ENCODE measurements around the gene PRKCE. TPM values are rescaled to one million over a fixed set of nuclear protein-coding genes. Genes with fewer than 3 reads are reported as not detected.

Gene PRKCE
- total RNA-seq, 3 donors from 2014 or later (not counting 1 experiment from before 2014, with no cell fraction given): 35.2 to 42.1 (median 38.6) TPM

- no peaks in the 10 kb centered on the region for H3K9me3 ChIP-seq (ENCODE audit: control insufficient read depth, insufficient read depth, low read length)
- Mint-ChIP-seq H3K4me3 (peak overlapping the region; percentile 90), H3K4me1 (peaks cover 28 to 35% of the 10 kb centered on the region in 2 donors), H3K27ac (peak overlapping the region; percentile 81 to 95), H3K36me3 (no peaks in the 10 kb centered on the region), H3K27me3 (ENCODE audit: low read depth in 2 of 2) (no peaks in the 10 kb centered on the region), H3K9me3 (no peaks in the 10 kb centered on the region)
- H3K27me3 ChIP-seq (ENCODE audit: control insufficient read depth, insufficient read depth, low read length): no peaks in the 10 kb centered on the region
- peaks cover 19% of the 10 kb centered on the region for H3K4me1 ChIP-seq (ENCODE audit: control insufficient read depth, insufficient read depth, low read length)
- H3K4me3 ChIP-seq (ENCODE audit: low read length): peak overlapping the region; percentile 57
- H3K36me3 ChIP-seq (ENCODE audit: control insufficient read depth, insufficient read depth, low read length): no peaks in the 10 kb centered on the region
- no peak for TF ChIP-seq CTCF (IDR thresholded peaks at IDR 0.05)
- peak; percentile 46 to 72 for DNase-seq
- WGBS (ENCODE audit: insufficient coverage): under 1% methylated on average over 66 of the region's 66 CpGs
- ATAC-seq: peak; percentile 18 to 28 (median 19)
- peak overlapping the region; percentile 66 for H3K27ac ChIP-seq (ENCODE audit: low read length)
- intact Hi-C loops (cut with micrococcal nuclease): no loop called here
These were observed 1.3 kb upstream of the PRKCE start for GRCh38 chr2:45649858-45650811.

GRCh38 chr2:45650851-45651414 is 542 bp upstream of the PRKCE start:
- H3K4me3 ChIP-seq (ENCODE audit: low read length): peak overlapping the region; percentile 72
- TF ChIP-seq CTCF (IDR thresholded peaks at IDR 0.05): no peak
- Mint-ChIP-seq H3K36me3 (no peaks in the 10 kb centered on the region), H3K4me1 (peaks cover 28 to 35% of the 10 kb centered on the region in 2 donors), H3K27me3 (ENCODE audit: low read depth in 2 of 2) (no peaks in the 10 kb centered on the region), H3K4me3 (peak overlapping the region; percentile 90), H3K9me3 (no peaks in the 10 kb centered on the region), H3K27ac (peak overlapping the region; percentile 81 to 95)
- no peaks in the 10 kb centered on the region for H3K36me3 ChIP-seq (ENCODE audit: control insufficient read depth, insufficient read depth, low read length)
- H3K27ac ChIP-seq (ENCODE audit: low read length): peak overlapping the region; percentile 66
- intact Hi-C loops (cut with micrococcal nuclease): loop anchor here (1.0 kb wide), 1 partner anchor 83 kb away; no protein-coding TSS in a partner anchor
- peak; percentile 89 to 99 for DNase-seq
- peak; percentile 83 to 96 (median 90) for ATAC-seq
- no peaks in the 10 kb centered on the region for H3K27me3 ChIP-seq (ENCODE audit: control insufficient read depth, insufficient read depth, low read length)
- WGBS (ENCODE audit: insufficient coverage): under 1% methylated on average over 79 of the region's 79 CpGs
- H3K4me1 ChIP-seq (ENCODE audit: control insufficient read depth, insufficient read depth, low read length): peaks cover 19% of the 10 kb centered on the region
- no peaks in the 10 kb centered on the region for H3K9me3 ChIP-seq (ENCODE audit: control insufficient read depth, insufficient read depth, low read length)

GRCh38 chr2:45652090-45653031 is 886 bp downstream of the PRKCE start:
- H3K4me3 ChIP-seq (ENCODE audit: low read length): peak overlapping the region; percentile 72
- H3K4me1 ChIP-seq (ENCODE audit: control insufficient read depth, insufficient read depth, low read length): peaks cover 19% of the 10 kb centered on the region
- intact Hi-C loops (cut with micrococcal nuclease): no loop called here
- no peak for TF ChIP-seq CTCF (IDR thresholded peaks at IDR 0.05)
- Mint-ChIP-seq H3K9me3 (no peaks in the 10 kb centered on the region), H3K27me3 (ENCODE audit: low read depth in 2 of 2) (no peaks in the 10 kb centered on the region), H3K4me3 (peak overlapping the region; percentile 87), H3K27ac (peak overlapping the region; percentile 76 to 77), H3K4me1 (peaks cover 28 to 35% of the 10 kb centered on the region in 2 donors), H3K36me3 (no peaks in the 10 kb centered on the region)
- DNase-seq (peak; percentile 24 to 55), ATAC-seq (no peak)
- 5% methylated on average over 53 of the region's 53 CpGs for WGBS (ENCODE audit: insufficient coverage)
- no peaks in the 10 kb centered on the region for H3K27me3 ChIP-seq (ENCODE audit: control insufficient read depth, insufficient read depth, low read length)
- H3K27ac ChIP-seq (ENCODE audit: low read length): no peak overlapping the region
- no peaks in the 10 kb centered on the region for H3K36me3 ChIP-seq (ENCODE audit: control insufficient read depth, insufficient read depth, low read length)
- H3K9me3 ChIP-seq (ENCODE audit: control insufficient read depth, insufficient read depth, low read length): no peaks in the 10 kb centered on the region
